ENCODE data around the gene SUN2.

The SUN2 gene

DNA sequence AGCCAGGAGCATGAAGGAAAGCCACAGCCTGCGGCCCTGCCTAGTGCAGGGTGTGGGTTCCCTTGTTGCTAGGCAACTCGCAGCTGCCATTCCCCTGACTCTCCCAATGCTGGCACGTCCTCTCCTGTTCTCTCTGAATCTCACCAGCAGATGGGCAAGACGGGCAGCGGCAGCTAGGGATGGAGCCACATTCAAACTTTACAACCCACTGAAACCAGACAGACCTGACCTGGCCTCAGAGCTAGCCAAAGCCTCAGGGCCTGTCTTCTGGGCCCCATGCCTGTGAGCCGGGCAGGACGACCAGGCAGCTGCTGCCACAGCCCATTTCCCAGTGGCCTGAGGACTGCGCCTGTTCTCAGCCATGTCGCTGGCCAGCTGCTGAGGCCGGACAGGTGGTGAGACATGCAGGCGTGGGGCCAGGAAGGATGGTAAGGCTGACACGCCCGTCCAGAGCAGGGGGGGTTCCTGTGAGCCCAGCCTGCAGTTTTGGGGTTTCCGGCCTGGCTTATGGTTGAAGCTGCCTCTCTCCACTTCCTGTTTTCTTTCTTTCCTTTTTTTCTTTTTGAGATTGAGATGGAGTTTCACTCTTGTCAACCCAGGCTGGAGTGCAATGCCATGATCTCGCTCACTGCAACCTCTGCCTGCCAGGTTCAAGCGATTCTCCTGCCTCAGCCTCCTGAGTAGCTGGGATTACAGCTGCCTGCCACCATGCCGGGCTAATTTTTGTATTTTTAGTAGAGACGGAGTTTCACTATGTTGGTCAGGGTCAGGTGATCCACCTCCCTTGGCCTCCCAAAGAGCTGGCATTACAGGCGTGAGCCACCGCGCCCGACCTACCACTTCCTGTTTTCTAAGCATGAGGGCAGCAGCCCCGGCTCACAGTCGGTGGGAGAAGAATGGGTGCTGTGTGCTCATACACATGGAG, 4.1 kb downstream of the SUN2 start:
- peak; percentile 84 for DNase-seq

DNA sequence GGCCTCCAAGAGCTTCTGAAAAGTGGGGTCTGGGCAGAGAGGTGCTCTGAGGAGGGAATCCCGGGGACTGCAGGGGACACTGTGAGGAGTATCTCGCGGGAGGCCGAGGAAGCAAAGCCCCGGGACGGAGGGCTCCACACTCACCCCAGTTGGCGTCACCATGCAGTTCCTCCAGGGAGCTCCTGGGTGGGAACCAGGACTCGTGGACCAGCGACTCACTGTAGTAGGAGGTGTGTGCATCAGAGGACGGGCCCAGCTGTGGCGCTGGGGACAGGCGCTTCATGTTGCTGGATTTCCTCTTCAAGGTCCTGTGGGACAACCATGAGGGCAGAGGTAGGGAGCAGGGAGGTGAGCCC, 4.8 kb downstream of the SUN2 start:
- no peak for DNase-seq

DNA sequence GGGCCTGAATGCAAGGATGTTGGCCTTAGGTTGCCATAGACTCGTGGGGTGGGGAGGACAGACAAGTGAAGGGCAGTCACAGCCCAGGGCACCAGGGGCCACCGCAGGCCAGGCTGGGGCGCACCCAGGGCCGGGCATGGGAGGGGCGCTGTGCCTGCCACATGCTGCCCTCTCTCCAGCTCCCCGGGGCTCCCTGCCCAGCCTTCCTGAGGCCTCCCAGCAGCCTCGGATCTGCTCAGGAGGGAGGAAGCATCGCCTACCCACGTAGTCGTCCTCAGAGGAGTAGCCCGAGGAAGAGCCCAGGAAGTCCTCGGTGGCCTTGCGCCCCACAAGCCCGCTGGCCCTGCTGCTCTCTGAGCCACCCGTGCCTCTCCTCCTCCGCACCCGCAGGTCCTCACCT, 5.2 kb downstream of the SUN2 start:
- DNase-seq = no peak

DNA sequence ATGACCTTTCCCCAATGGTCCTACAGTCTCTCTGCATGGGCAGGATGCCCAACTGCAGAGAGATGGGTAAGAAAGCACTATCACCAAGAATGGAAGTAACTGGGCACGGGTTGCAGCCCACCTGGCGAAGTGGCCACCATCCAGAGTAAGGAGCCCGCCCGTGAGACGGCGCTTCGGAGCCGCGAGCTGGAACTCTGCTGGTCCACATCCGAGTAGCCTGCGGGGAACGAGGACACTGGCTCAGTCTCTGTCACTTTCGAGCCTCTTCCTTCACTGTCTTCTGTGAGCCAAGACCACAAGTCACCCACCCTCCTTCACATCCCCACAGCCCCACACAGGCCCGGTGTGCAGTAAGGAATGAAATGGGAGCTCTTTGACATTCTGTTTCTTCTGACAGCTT, 5.7 kb downstream of the SUN2 start:
- no peak for DNase-seq

DNA sequence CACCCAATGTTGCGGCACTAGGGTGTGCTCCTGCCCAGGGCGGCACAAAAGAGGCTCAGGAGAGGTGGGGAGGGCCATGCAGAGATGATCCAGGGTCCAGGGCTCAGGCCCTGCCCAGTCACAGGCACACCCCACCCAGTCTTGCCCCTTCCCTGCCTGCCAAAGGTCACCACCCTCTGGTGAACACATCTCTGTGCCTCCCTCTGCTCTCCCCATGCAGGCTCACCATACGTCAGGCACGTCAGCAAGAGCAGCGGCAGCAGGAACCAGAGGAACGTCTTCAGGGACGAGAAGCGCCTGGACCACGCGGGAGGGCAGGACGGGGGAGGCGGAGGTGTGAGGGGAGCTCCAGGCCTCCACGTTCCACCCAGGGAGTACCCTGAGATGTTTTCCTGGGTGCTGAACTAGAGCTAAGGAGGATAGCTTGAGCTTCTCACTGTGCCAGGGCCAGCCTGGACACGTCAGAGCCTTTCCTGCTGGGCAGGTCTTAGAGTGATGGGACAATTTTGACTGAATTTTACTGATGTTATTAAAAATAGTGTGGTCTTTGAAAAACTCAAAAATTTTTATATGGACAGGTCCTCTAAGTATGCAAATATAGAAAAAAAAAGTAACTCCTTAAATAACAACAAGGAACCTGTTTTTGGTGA, 7.2 kb downstream of the SUN2 start:
- DNase-seq = no peak

DNA sequence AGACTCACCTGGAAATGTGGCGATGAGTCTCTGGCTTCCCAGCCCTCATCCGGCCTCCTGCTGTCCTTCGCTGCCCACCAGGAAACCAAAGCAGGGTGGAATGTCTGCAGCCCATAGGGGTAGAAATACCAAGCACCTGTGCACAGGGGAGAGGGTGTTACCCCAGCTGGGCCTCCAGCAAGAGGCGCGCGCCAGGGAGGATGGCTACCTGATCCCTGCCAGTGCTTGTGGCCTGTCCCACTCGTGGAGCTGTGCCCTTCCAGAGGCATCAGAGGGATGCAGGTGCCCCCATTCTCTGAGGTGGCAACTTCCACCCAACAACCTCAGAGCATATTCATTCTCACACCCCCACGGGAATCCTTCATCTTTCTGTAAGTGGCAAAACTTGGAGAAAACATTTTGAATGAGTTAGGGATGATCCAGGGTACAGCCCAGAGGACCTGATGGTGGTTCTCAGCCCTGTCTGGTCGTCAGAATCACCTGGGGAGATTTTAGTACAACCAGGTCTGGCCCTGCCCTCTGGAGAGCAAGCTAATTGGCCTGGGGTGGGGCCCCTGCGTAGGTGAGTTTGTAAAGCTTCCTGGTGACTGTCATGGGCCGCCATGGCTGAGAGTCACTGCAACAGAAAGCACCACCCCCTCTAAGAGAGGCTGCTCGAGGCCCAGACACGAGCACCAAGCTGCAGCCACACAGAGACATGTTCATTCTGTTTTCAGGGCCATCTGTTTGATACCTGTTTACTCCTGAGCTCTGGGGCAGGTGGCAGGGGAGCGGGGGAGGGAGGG, 9.9 kb downstream of the SUN2 start:
- no peak for DNase-seq

DNA sequence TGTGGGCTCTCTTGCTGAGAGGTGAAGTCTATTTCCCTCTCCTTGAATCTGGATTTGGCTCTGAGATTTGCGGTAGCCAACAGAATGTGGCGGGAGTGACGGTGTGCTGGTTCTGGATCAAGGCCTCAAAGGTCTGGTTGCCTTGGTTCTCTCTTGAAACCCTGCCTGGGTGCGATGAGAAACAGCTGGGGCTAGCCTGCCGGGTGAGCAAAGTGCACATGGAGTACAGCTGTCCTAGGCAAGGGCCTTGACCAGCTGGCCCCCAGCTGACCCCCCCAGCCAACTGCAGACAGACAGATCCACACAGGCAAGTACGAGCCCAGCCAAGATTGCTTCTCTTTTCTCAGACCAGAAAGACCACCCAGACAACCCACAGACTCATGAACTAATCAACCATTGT, 10.8 kb downstream of the SUN2 start:
- no peak for DNase-seq

DNA sequence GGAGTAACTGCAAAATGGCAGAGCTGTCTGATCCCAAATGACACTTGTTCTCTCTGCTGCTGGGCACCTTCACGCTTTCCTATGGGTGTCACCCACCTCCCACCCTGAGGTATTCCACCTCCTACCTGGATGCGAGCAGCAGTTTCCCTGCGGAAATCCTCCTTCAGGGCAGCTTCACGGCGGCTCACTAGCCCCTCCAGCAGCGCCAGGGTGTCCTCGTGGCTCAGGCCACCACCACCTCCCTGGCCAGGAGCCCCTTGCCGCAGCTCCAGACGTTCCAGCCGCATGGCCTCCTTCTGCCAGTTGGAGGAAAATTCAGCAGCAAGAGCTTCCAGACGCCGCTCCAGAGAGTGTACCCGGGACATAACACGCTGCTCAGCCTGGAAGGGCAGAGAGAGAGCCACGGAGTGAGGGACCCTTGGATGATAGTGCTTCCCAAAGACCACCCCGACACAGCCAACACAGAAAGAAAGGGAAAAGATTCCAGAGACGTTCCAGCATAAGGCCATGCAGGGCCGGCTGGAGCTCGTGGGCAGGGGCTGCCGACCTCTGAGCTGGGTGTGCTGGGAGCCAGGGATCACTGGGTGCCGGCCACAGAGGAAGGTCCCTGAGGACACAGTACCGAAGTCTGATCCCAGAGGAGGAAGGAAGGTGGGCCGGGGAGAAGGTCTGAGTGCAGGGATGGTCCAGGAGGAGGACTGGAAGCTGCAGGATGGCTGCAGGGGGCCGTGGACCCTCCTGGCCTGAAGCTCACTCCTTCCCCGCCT, 13.4 kb downstream of the SUN2 start:
- no peak for DNase-seq

DNA sequence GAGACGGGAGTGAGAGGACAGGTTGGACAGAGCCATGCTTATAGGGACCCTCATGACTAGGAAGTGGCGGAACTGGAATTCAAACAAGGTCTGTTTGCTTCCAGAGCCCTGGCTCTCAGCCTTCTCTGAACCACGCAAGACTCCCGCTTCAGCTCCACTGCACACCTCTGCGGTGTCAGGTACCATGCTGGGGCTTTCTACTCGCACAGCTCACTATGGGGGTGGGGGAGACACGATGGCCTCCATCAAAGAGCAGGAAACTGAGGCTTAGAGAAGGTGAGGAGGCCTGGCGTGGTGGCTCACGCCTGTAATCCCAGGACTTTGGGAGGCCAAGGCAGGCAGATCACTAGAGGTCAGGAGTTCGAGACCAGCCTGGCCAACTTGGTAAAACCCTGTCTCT, 14.2 kb downstream of the SUN2 start:
- DNase-seq = no peak

DNA sequence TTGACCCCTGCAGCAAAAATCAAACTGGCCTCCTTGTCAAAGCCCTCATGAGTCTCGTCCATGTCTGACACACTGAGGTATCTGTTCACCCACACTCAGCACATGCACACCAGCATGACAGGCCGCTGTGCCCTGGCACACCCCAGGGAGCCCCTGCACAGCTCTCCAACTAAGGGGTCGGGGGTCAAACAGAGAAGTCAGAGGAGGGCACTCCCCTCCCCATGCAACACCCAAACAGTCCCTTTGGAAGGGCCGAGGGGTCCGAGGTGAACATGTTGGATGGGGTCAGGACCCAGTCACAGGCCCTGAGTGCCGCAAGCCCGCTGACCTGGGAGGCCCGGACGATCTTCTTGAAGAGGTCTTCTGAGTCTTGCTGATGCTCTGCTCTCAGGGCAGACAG, 14.6 kb downstream of the SUN2 start:
- no peak for DNase-seq

DNA sequence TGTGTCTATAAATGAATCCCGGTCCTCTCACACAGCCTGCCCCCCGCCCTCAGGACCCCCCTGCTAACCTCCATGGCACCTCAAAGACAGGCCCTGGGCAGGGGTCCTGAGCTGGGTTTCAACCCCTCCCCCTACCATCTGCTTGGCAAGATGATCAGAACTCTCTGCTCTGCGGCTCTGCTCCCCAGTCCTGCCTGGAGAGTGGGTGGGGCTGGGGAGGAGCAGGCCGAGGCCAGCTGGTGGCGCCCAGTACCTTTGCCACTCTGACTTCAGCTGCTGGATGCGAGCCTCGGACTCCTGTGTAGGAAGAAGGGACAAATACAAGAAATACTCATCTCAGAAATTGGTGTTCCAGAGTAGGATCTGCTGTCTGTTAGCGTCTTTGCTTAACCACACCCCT, 15.0 kb downstream of the SUN2 start:
- no peak for DNase-seq

DNA sequence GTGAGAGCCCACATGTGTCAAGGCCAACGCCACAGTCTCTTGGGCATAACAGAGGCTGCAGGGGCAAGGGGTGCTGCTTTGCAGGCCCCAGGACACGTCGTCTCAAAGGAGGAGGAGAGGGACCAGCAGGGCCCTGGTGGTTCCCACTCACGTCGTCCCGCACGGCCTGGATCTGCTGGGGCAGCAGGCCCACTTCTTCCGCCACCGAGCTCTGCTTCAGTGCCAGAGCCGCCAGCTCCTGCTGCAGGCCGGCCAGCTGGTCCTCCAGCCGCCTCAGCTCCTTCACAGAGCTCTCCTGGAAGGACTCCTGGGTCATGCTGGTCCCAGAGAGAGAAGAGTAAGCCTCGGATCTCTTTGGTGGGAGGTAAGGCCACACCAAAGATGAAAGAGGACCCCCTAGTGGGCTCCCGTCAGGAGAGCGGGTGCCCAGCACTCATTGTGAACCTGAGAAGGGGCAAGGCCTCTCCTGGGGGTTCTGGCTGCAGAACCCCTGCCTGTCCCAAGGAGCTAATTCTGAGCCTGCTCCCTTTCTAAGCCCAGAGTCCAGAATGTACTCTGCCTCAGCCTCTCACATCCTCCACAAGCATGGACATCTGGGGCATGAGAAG, 15.6 kb downstream of the SUN2 start:
- no peak for DNase-seq

DNA sequence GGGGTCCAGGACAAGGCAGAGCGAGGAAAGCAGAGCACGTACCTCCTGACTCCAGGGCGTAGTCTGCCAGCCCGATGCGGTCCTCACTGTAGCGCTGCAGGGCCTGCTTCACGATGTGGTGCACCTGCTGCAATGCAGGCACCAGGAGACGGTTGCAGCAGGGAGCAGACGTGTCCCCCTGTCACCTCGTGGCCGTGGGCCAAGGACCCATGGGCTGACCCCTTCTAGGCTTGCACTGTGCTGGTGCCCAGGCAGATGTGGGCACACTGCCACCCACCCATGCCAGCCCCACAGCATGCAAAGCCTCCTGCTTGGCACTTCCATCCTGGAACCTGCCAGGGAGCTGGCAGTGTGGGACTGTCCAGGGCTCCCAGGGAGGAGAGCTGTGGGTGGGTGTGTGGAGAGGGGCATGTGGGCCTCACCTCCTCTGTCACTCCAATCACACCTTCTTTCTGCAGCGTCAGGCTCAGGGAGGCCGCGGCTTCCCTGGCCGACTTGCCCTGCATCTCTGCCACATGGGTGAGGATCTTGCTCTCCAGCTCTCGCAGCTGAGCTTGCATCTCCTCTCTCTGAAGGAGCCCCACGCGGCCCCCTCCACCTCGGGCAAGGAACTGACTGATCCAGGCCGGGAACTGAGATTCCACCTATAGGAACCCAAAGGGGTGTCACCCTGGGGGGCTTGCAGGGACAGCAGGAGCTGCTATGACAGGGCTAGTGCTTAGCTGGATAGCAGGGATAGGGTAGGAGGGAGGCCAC, 16.3 kb downstream of the SUN2 start:
- no peak for DNase-seq

DNA sequence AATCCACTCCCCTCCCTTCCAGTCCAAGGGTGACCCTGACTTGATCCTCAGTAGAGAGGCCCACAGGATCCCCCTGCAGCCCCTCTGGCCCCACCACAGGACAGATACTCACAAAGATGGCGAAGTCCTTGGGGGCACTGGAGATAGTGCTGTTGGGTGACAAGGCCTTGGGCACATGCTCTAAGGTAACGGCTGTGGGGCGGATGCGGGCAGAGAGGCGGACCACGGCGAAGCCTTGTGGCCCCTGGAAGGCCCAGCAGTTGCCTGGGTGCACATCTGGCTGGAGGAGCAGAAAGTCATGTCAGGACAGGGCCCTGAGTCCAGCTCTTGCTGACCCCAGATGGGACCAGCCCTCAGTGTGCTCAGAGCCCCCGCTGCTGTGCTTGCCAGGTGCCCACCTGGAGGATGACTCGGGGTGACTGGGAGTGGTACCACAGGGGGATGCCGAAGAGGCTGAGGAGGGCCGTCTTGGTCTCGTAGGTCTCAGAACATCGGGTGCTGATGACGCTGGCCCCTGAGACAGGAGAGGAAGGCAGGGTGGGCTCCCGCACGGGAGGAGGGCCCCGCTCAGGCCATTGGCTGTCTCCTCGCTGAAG, 17.2 kb downstream of the SUN2 start:
- no peak for DNase-seq

DNA sequence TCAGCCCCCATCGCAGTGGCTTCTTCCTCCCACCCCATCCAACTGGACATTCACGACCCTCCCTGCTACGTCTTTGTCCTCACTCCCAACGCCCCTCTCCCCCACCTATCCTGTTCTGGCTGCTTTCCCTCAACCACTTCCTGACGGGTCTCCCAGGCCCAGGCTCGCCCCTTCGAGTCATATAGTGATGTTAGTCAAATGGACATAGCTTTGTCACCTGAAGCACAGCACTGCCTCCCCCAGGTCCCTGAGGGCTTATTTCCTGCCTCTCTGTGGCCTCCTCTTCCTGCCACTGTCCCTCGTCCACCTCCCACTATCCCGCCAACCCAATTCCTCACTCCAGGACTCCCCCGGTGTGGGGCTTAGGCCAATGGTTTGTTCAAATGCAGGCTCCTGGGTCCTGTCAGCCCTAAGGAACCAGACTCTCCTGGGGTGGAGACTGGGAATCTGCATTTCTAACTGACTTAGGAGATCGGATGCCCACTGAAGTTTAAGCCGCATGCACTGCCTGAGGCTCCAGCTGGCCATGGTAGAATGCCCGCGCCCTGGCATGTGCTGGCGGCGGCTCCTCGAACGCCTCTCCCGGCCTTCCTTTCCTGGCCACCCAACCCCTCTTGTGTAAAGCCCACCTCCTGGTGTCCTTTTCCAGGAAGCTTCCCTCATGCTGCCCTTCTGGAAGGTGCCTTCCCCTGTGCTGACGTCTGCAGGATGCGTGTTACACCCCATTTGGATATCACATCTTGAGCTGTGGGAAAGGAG, 18.3 kb downstream of the SUN2 start:
- DNase-seq = no peak

DNA sequence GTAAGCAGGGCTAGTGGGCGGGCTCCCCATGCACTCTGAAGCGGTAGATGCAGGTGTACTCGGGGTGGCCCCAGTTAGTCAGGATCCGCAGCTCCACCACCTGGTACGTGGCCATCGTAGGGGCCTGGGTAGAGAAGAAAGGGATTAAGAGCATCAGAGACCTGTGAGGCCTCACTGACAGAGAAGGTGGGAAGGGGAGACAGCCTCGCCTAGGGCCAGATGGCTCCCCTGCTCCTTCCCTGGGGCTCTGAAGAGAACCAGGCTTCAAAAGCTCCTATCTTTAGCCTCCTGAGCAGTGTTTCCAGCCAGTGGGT, 19.6 kb downstream of the SUN2 start:
- no peak for DNase-seq

DNA sequence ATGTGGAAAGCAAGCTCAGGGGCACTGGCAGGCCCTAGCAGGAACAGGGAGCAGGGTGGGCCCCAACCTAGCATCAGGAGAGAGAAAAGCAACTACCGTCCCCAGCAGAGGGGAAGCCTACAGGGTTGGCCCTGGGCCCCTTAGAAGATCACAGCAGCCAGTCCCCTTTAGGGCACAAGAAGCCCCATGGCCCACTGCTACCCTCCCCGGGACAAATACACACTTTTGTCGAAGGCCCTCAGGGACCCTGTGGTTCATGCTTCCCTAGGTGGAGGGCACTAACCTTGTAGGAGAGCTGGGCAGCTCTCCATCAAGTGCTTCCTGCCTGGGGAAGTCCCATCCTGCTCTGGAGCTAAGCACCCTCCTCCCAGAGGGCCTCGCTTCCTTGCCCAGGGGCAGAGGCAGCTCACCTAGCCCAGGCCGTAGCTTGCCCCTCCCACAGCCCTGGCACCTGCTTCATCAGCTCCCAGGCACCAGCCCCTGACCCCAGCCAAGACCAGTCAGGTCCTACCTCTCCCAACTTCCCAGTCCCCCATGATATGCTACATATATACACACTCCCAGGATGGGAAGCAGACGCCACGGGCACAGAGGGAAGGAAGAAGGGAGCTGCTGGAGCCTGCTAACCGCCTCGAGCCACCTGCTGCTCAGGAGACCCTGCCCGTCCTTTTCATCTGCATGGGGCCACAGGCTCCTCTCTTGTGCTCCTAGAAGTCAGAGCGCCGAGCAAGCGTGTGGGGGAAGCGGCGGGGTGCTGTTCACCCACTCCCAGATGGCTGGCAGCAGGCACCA, 20.1 kb downstream of the SUN2 start:
- no peak for DNase-seq

DNA sequence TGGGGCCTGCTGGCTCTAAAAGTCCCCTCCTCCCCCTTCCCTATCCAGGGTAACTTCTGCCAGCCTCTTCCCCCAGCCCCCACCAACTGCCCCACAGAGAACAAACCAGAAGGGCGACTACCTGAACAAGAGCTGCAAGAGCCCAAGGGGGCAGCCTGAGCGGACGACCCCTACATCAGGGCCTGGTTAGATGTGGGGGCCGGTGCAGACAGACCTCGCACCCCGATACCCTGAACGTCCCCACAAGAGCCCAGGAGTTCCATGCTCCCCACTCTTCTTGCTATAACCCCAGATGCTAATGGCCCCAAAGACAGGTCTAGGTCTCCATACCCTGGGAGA, 20.7 kb downstream of the SUN2 start:
- no peak for DNase-seq

DNA sequence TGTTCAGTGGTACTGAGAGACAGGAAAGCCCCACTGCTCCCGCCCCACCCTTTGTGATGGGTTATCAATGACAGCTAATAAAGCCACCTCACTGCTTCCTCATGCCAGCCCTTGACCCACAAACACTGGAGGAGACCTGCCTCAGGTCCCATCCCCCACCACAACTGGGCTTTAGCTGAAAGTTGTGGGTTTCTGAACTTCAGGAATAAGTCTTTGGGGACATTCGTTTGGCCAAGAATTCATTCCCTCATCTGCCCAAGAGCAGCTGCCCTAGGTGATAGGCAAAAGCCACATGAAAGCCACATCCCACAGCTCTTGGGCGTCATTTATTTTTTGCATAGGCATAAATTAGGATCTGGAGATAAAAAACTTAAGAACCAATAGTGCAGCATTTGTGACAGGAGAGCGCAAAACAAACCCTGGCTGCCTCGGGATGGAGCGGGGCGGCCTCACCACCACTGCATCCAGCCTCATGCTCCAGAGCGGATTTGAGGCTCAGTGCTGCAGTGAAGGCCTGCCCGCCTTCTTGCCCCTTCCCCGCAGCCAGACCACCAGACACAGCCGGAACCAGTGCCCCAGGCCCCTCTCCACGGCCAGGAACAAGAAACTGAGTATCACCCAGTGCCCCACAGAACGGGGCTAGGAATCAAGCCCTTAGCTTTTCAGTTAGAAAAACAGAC, 21.2 kb downstream of the SUN2 start:
- DNase-seq = no peak
